ENCODE results near the gene ADPRHL1.

DNA sequence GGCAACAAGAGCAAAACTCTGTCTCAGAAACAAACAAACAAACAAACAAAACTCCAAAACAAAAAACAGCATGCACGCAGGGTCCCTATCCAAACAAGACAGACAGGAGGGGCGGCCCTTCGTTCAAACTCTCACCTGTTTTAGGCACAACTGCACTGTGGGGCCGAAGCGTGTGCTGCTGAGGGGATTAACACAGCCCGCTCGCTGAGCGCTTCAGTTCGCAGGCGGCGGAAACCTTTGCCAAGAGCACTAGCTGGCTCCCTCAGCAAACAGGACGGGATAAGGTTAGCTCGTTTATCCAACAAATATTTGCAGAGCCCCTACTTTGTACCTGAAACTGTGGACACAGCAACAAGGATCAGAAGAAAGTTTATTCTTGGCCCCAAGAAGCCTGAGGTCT lies 1.6 kb upstream of the ADPRHL1 start:
- no peak for TF ChIP-seq CTCF (IDR thresholded peaks at IDR 0.05)
- no peak for TF ChIP-seq EZH2 (IDR thresholded peaks at IDR 0.05)
